Measurements from ENCODE around the gene EYS.

EYS gene

DNA sequence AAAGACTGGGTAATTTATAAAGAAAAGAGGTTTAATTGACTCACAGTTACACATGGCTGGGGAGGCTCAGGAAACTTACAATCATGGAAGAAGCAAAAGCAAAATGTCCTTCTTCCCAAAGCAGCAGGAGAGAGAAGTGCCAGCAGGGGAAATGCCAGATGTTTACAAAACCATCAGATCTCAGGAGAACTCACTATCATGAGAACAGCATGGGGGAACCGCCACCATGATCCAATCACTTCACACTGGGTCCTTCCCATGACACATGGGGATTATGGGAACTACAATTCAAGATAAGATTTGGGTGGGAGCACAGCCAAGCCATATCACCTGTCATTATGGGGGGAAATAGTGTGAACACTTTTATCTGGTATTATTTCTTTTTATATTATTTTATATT, 557.2 kb downstream of the EYS start:
- Histone ChIP-seq H3K4me3 (ENCODE audit: low read length) (no peak overlapping the region), H3K27me3 (ENCODE audit: insufficient read depth, low read length) (no peaks in the 10 kb centered on the region), H3K4me1 (ENCODE audit: insufficient read depth, low read length) (no peaks in the 10 kb centered on the region), H3K36me3 (ENCODE audit: insufficient read depth, low read length) (no peaks in the 10 kb centered on the region), H3K9me3 (ENCODE audit: low read length) (peaks cover 5% of the 10 kb centered on the region), H2AFZ (ENCODE audit: low read depth, low read length) (no peak overlapping the region)

DNA sequence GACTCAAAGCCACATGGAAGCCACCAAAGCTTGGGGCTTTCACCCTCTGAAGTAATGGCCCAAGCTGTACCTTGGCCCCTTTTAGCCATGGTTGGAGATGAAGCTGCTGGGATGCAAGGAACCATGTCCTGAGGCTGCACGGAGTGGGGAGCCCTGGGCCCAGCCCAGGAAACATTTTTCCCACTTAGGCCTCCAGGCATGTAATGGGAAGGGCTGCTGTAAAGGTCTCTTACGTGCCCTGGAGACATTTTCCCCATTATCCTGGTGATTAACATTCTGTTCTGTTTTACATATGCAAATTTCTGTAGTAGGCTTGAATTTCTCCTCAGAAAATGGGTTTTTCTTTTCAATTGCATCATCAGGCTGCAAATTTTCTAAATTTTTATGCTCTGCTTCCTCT, 558.2 kb downstream of the EYS start:
- Histone ChIP-seq H3K27me3 (ENCODE audit: insufficient read depth, low read length) (no peaks in the 10 kb centered on the region), H2AFZ (ENCODE audit: low read depth, low read length) (no peak overlapping the region), H3K4me1 (ENCODE audit: insufficient read depth, low read length) (no peaks in the 10 kb centered on the region), H3K36me3 (ENCODE audit: insufficient read depth, low read length) (no peaks in the 10 kb centered on the region), H3K9me3 (ENCODE audit: low read length) (peaks cover 5% of the 10 kb centered on the region), H3K4me3 (ENCODE audit: low read length) (no peak overlapping the region)

GRCh38 chr6:65135567-65135966, 571.5 kb downstream of the EYS start:
- H3K9me3 ChIP-seq (ENCODE audit: low read length), result no peaks in the 10 kb centered on the region
- no peak overlapping the region for H2AFZ ChIP-seq (ENCODE audit: low read depth, low read length)
- no peaks in the 10 kb centered on the region for H3K4me1 ChIP-seq (ENCODE audit: insufficient read depth, low read length)
- H3K27me3 ChIP-seq (ENCODE audit: insufficient read depth, low read length), result no peaks in the 10 kb centered on the region
- H3K4me3 ChIP-seq (ENCODE audit: low read length), result no peak overlapping the region
- no peaks in the 10 kb centered on the region for H3K36me3 ChIP-seq (ENCODE audit: insufficient read depth, low read length)

DNA sequence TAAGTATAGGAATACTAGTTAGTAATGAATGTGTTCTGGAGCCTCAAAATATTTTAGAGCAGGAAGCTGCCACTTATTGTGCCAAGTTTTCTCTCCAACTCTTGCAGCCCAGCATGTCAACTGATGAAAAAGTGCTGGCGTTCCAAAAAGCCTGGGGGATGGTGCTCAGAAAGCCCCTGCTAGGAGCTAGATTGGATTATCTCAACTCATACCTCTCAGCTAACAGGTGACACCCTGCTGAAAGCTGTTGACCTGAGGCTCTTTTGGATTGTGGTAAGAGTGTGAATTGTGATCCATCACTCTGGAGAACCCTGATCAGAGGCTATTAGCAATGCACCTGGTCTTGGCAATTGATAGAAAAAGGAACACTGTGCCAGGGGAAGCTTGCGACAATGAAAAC, 580.4 kb downstream of the EYS start:
- no peaks in the 10 kb centered on the region for H3K9me3 ChIP-seq (ENCODE audit: low read length)
- no peak overlapping the region for H3K4me3 ChIP-seq (ENCODE audit: low read length)
- H3K27me3 ChIP-seq (ENCODE audit: insufficient read depth, low read length), result no peaks in the 10 kb centered on the region
- no peaks in the 10 kb centered on the region for H3K36me3 ChIP-seq (ENCODE audit: insufficient read depth, low read length)
- H2AFZ ChIP-seq (ENCODE audit: low read depth, low read length), result no peak overlapping the region
- no peaks in the 10 kb centered on the region for H3K4me1 ChIP-seq (ENCODE audit: insufficient read depth, low read length)

- no peaks in the 10 kb centered on the region for H3K27me3 ChIP-seq (ENCODE audit: insufficient read depth, low read length)
- no peak overlapping the region for H3K4me3 ChIP-seq (ENCODE audit: low read length)
- H3K9me3 ChIP-seq (ENCODE audit: low read length), result no peaks in the 10 kb centered on the region
- H3K4me1 ChIP-seq (ENCODE audit: insufficient read depth, low read length), result no peaks in the 10 kb centered on the region
- no peak overlapping the region for H2AFZ ChIP-seq (ENCODE audit: low read depth, low read length)
- no peaks in the 10 kb centered on the region for H3K36me3 ChIP-seq (ENCODE audit: insufficient read depth, low read length)
Observed at GRCh38 chr6:65123521-65123920, 583.5 kb downstream of the EYS start.

DNA sequence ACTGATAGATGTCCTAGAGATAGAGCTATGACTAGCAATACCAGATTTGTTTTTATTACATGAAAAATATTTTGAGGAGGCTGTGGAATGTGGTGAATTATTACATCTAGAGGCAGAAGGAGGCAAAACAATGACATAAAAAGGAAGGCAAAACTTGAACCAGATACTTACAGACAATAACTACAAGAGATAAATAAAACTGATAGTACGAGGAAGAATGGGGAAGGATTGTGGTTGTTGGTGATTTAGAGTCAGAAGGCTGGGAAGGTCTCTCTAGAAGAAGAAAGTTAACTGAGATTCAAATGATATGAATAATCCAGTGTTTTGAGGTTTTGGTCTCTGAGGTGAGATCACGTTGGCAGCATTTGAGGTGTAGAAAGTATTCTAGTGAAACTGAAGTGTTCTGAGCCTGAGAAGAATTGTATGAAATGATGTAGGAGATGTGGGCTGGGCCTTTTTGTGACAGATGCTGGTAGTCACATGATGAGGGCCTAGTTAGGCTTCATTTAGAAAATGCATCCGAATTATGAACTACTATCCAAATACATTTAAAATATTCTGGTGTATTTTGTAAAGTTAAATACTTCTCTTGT, 589.1 kb downstream of the EYS start:
- Histone ChIP-seq H3K9me3 (ENCODE audit: low read length) (no peaks in the 10 kb centered on the region), H3K27me3 (ENCODE audit: insufficient read depth, low read length) (no peaks in the 10 kb centered on the region), H3K4me3 (ENCODE audit: low read length) (no peak overlapping the region), H3K4me1 (ENCODE audit: insufficient read depth, low read length) (no peaks in the 10 kb centered on the region), H2AFZ (ENCODE audit: low read depth, low read length) (no peak overlapping the region), H3K36me3 (ENCODE audit: insufficient read depth, low read length) (no peaks in the 10 kb centered on the region)

DNA sequence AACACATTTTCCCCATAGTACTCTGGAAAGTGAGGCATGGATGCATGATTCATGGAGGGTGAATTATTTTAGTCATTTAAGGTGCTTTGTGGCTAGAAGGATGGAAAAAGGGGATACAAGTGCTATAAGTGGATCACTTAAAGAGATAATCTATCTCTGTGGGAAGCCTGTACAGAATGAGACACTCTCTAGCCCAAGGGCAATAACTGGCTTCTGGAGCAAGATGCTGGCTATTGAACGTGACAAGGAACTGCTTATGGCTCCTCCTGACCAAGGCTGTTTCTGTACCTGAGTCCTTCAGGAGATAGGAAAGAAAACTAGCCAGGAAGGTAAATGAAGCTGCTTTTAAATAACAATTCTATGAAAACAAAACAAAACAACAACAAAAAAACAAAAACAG, 590.7 kb downstream of the EYS start:
- Histone ChIP-seq H3K4me1 (ENCODE audit: insufficient read depth, low read length) (no peaks in the 10 kb centered on the region), H2AFZ (ENCODE audit: low read depth, low read length) (peak overlapping the region; percentile 8)

GRCh38 chr6:65113581-65113980, 593.4 kb downstream of the EYS start:
- H3K4me3 ChIP-seq (ENCODE audit: low read length), result no peak overlapping the region
- H3K27me3 ChIP-seq (ENCODE audit: insufficient read depth, low read length), result no peaks in the 10 kb centered on the region
- H3K4me1 ChIP-seq (ENCODE audit: insufficient read depth, low read length), result no peaks in the 10 kb centered on the region
- no peaks in the 10 kb centered on the region for H3K9me3 ChIP-seq (ENCODE audit: low read length)
- no peak overlapping the region for H2AFZ ChIP-seq (ENCODE audit: low read depth, low read length)
- H3K36me3 ChIP-seq (ENCODE audit: insufficient read depth, low read length), result no peaks in the 10 kb centered on the region

More for the DNA sequence above, 590.7 kb downstream of the EYS start:
- Histone ChIP-seq H3K9me3 (ENCODE audit: low read length) (no peaks in the 10 kb centered on the region), H3K36me3 (ENCODE audit: insufficient read depth, low read length) (no peaks in the 10 kb centered on the region), H3K27me3 (ENCODE audit: insufficient read depth, low read length) (no peaks in the 10 kb centered on the region), H3K4me3 (ENCODE audit: low read length) (no peak overlapping the region)

- no peaks in the 10 kb centered on the region for H3K9me3 ChIP-seq (ENCODE audit: low read length)
- H3K4me3 ChIP-seq (ENCODE audit: low read length), result no peak overlapping the region
- H3K27me3 ChIP-seq (ENCODE audit: insufficient read depth, low read length), result no peaks in the 10 kb centered on the region
- no peaks in the 10 kb centered on the region for H3K36me3 ChIP-seq (ENCODE audit: insufficient read depth, low read length)
- H3K4me1 ChIP-seq (ENCODE audit: insufficient read depth, low read length), result no peaks in the 10 kb centered on the region
- no peak overlapping the region for H2AFZ ChIP-seq (ENCODE audit: low read depth, low read length)
Observed at GRCh38 chr6:65112435-65112834, 594.6 kb downstream of the EYS start.

DNA sequence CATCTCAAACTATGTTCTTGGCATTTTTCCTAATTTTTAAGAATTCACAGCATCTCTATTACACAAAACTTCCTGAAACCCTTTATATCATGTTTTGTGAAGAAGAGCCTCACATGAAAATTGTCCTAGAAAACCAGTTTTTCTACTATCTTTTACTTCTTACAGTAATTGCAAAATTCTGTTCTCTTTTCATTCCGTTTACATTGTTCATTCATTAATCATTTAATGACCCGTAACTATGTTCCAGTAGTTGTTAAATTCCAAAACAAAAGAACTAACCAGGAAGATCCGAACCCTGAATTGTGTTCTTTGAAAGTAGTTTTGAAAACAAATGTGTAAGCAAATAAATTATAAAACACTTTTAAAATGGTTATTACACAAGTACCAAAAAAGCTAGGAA, 597.0 kb downstream of the EYS start:
- Histone ChIP-seq H3K9me3 (ENCODE audit: low read length) (no peaks in the 10 kb centered on the region), H3K4me3 (ENCODE audit: low read length) (no peak overlapping the region), H2AFZ (ENCODE audit: low read depth, low read length) (no peak overlapping the region), H3K36me3 (ENCODE audit: insufficient read depth, low read length) (no peaks in the 10 kb centered on the region), H3K27me3 (ENCODE audit: insufficient read depth, low read length) (no peaks in the 10 kb centered on the region), H3K4me1 (ENCODE audit: insufficient read depth, low read length) (no peaks in the 10 kb centered on the region)

- Histone ChIP-seq H3K4me3 (ENCODE audit: low read length) (no peak overlapping the region), H3K27me3 (ENCODE audit: insufficient read depth, low read length) (no peaks in the 10 kb centered on the region), H3K9me3 (ENCODE audit: low read length) (no peaks in the 10 kb centered on the region), H3K4me1 (ENCODE audit: insufficient read depth, low read length) (no peaks in the 10 kb centered on the region), H3K36me3 (ENCODE audit: insufficient read depth, low read length) (no peaks in the 10 kb centered on the region), H2AFZ (ENCODE audit: low read depth, low read length) (no peak overlapping the region)
Observed at GRCh38 chr6:65098349-65098748, 608.7 kb downstream of the EYS start.

- no peak overlapping the region for H3K4me3 ChIP-seq (ENCODE audit: low read length)
- H2AFZ ChIP-seq (ENCODE audit: low read depth, low read length), result no peak overlapping the region
- no peaks in the 10 kb centered on the region for H3K9me3 ChIP-seq (ENCODE audit: low read length)
- H3K4me1 ChIP-seq (ENCODE audit: insufficient read depth, low read length), result no peaks in the 10 kb centered on the region
- no peaks in the 10 kb centered on the region for H3K36me3 ChIP-seq (ENCODE audit: insufficient read depth, low read length)
- H3K27me3 ChIP-seq (ENCODE audit: insufficient read depth, low read length), result no peaks in the 10 kb centered on the region
Observed at GRCh38 chr6:65091561-65091960, 615.5 kb downstream of the EYS start.

- Histone ChIP-seq H2AFZ (ENCODE audit: low read depth, low read length) (no peak overlapping the region), H3K27me3 (ENCODE audit: insufficient read depth, low read length) (no peaks in the 10 kb centered on the region), H3K9me3 (ENCODE audit: low read length) (no peaks in the 10 kb centered on the region), H3K4me3 (ENCODE audit: low read length) (no peak overlapping the region), H3K36me3 (ENCODE audit: insufficient read depth, low read length) (no peaks in the 10 kb centered on the region), H3K4me1 (ENCODE audit: insufficient read depth, low read length) (no peaks in the 10 kb centered on the region)
Observed at GRCh38 chr6:65088575-65088974, 618.5 kb downstream of the EYS start.

GRCh38 chr6:65081756-65082155, 625.3 kb downstream of the EYS start:
- Histone ChIP-seq H3K9me3 (ENCODE audit: low read length) (no peaks in the 10 kb centered on the region), H3K4me1 (ENCODE audit: insufficient read depth, low read length) (no peaks in the 10 kb centered on the region), H3K36me3 (ENCODE audit: insufficient read depth, low read length) (no peaks in the 10 kb centered on the region), H3K27me3 (ENCODE audit: insufficient read depth, low read length) (no peaks in the 10 kb centered on the region), H2AFZ (ENCODE audit: low read depth, low read length) (no peak overlapping the region), H3K4me3 (ENCODE audit: low read length) (no peak overlapping the region)
